ENCODE measurements around the gene PTCD1.

PTCD1 gene

DNA sequence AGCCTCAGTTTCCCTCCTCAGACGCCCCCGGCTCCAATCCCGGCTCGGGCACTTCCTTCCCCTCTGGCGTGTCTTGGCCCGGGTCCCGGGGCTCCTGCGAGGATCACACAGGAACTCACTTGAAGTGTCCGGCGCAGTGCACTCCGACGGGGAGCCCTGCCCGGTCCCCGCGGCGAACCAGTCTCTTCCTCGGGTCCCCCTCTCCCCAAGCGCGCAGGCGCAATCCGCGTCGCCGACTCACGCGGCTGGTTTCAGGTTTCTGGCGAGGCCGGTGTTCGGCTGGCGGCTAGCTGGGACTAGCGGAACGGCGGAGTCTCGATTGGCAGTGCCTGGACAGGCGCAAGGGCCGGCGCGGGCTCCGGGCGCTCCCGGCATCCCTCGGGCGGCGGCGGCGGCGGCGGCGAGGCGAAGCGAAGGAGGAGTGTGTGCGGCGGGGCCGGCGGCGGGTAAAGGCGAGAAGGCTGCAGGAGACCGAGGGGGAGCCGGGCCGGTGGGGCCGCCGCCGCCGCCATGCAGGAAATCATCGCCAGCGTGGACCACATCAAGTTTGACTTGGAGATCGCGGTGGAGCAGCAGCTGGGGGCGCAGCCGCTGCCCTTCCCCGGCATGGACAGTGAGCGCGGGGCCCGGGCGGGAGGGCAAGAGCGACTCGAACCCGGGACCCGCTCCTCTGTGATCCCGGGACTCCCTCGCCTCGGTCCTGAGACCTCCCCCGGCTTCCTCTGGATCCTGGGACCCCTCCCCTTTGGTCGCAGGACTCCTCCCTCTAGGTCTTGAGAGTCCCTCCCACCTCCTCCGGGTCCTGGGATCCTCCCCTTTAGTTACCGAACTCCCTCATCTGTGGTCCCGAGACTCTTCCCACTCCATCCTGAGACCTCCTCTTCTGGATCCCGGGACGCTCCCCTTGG, at the start of gene PTCD1, which contains the start of gene CPSF4:
Gene PTCD1, minus strand, starts transcription at position 226 of the 908 bp plus-strand sequence. CDS start 3,556 bp downstream, outside the sequence.
Gene CPSF4, plus strand, starts transcription at position 371 of the 908 bp plus-strand sequence. Its CDS starts 140 bp downstream, at position 511.
- ChIA-PET POLR2A (interaction anchor here (0.6 to 3.2 kb wide), 13 partner anchors 9 to 687 kb away, joined by 3 to 20 read pairs (median 4); partner anchors contain the start of genes ATP5MF, BUD31, PDAP1 and ZKSCAN5), CTCF (no interaction called here)
- TF ChIP-seq FOXK2 (IDR thresholded peaks at IDR 0.05): no peak
- no peak for TF ChIP-seq LEF1 (IDR thresholded peaks at IDR 0.05; ENCODE audit: borderline replicate concordance)
- TF ChIP-seq NFRKB (IDR thresholded peaks at IDR 0.05): no peak
- TF ChIP-seq TARDBP (IDR thresholded peaks at IDR 0.05): no peak
- TF ChIP-seq CTBP1 (IDR thresholded peaks at IDR 0.05; ENCODE audit: borderline replicate concordance): no peak
- no peak for TF ChIP-seq SP1 (IDR thresholded peaks at IDR 0.05)
- TF ChIP-seq L3MBTL2 (conservative IDR thresholded peaks at IDR 0.05): peak; percentile 28; the same call in 1 of the 2 replicates
- TF ChIP-seq FOXM1 (IDR thresholded peaks at IDR 0.05; ENCODE audit: borderline replicate concordance): peak; percentile 24; the same call in 1 of the 2 replicates
- TF ChIP-seq HDGF (IDR thresholded peaks at IDR 0.05; ENCODE audit: borderline replicate concordance): no peak
- peak; percentile 97 for DNase-seq (ENCODE audit: extremely low spot score)

DNA sequence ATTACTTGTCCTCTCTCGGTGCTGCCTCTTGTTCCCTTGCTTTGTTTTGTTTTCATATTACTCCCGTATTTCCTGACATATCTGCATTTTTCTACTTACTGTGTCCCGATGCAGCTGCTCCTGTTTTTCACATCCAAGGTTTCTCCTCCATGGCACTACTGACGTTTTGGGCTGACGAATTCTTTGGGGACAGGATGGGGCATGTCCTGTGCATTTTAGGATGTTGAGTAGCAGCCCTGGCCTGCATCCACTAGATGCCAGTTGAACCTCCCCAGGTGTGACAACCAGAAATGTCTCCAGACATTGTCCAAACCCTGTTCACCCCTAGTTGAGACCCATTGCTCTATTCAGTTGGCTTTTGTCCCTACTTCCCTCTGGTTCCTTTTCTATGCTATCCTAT, 46.5 kb upstream of the PTCD1 start:
- ChIA-PET CTCF (interaction anchor here (0.6 kb wide), 1 partner anchor 26 kb away, joined by 4 read pairs; no protein-coding TSS in a partner anchor), POLR2A (interaction anchor here (2.0 kb wide), 1 partner anchor 15 kb away, joined by 6 read pairs; the partner anchor contains the start of gene ZNF394)
- no peak for TF ChIP-seq HDGF (IDR thresholded peaks at IDR 0.05; ENCODE audit: borderline replicate concordance)
- TF ChIP-seq LEF1 (IDR thresholded peaks at IDR 0.05; ENCODE audit: borderline replicate concordance): no peak
- no peak for TF ChIP-seq FOXA1 (IDR thresholded peaks at IDR 0.05)
- TF ChIP-seq NFRKB (IDR thresholded peaks at IDR 0.05): no peak
- TF ChIP-seq FOXK2 (IDR thresholded peaks at IDR 0.05): no peak
- no peak for TF ChIP-seq SP1 (IDR thresholded peaks at IDR 0.05)
- no peak for TF ChIP-seq TARDBP (IDR thresholded peaks at IDR 0.05)
- TF ChIP-seq, protein P1, sequence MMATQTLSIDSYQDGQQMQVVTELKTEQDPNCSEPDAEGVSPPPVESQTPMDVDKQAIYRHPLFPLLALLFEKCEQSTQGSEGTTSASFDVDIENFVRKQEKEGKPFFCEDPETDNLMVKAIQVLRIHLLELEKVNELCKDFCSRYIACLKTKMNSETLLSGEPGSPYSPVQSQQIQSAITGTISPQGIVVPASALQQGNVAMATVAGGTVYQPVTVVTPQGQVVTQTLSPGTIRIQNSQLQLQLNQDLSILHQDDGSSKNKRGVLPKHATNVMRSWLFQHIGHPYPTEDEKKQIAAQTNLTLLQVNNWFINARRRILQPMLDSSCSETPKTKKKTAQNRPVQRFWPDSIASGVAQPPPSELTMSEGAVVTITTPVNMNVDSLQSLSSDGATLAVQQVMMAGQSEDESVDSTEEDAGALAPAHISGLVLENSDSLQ (IDR thresholded peaks at IDR 0.05): no peak
- no peak for TF ChIP-seq ARNT (IDR thresholded peaks at IDR 0.05)
- TF ChIP-seq FOXM1 (IDR thresholded peaks at IDR 0.05; ENCODE audit: borderline replicate concordance): no peak
- no peak for TF ChIP-seq L3MBTL2 (conservative IDR thresholded peaks at IDR 0.05)
- TF ChIP-seq CTBP1 (IDR thresholded peaks at IDR 0.05; ENCODE audit: borderline replicate concordance): no peak
- TF ChIP-seq BHLHE40 (IDR thresholded peaks at IDR 0.05; ENCODE audit: borderline replicate concordance): no peak
- TF ChIP-seq ELF4 (IDR thresholded peaks at IDR 0.05): no peak
- TF ChIP-seq ZNF384 (IDR thresholded peaks at IDR 0.05): no peak
- no peak for TF ChIP-seq SUZ12 (IDR thresholded peaks at IDR 0.05)

GRCh38 chr7:99478464-99479440, 40.2 kb upstream of the PTCD1 start:
- POLR2A ChIA-PET: interaction anchor here (1.1 kb wide), 1 partner anchor 21 kb away, joined by 3 read pairs; the partner anchor contains the start of gene ZNF394
- TF ChIP-seq ELF4 (IDR thresholded peaks at IDR 0.05): no peak
- TF ChIP-seq, protein P1 (IDR thresholded peaks at IDR 0.05): no peak
- TF ChIP-seq BHLHE40 (IDR thresholded peaks at IDR 0.05; ENCODE audit: borderline replicate concordance): no peak
- no peak for TF ChIP-seq FOXK2 (IDR thresholded peaks at IDR 0.05)
- TF ChIP-seq SP1 (IDR thresholded peaks at IDR 0.05): no peak
- TF ChIP-seq ZNF384 (IDR thresholded peaks at IDR 0.05): no peak
- TF ChIP-seq LEF1 (IDR thresholded peaks at IDR 0.05; ENCODE audit: borderline replicate concordance): no peak
- TF ChIP-seq ARNT (IDR thresholded peaks at IDR 0.05): no peak
- TF ChIP-seq NFRKB (IDR thresholded peaks at IDR 0.05): no peak
- no peak for TF ChIP-seq HDGF (IDR thresholded peaks at IDR 0.05; ENCODE audit: borderline replicate concordance)
- TF ChIP-seq FOXA1 (IDR thresholded peaks at IDR 0.05): no peak
- no peak for TF ChIP-seq L3MBTL2 (conservative IDR thresholded peaks at IDR 0.05)
- TF ChIP-seq TARDBP (IDR thresholded peaks at IDR 0.05): no peak
- TF ChIP-seq FOXM1 (IDR thresholded peaks at IDR 0.05; ENCODE audit: borderline replicate concordance): no peak
- no peak for TF ChIP-seq SUZ12 (IDR thresholded peaks at IDR 0.05)
- TF ChIP-seq CTBP1 (IDR thresholded peaks at IDR 0.05; ENCODE audit: borderline replicate concordance): no peak
- CTCF ChIA-PET: no interaction called here
- DNase-seq (ENCODE audit: extremely low spot score): no peak

More for the DNA sequence above, 46.5 kb upstream of the PTCD1 start:
- no peak for DNase-seq (ENCODE audit: extremely low spot score)

DNA sequence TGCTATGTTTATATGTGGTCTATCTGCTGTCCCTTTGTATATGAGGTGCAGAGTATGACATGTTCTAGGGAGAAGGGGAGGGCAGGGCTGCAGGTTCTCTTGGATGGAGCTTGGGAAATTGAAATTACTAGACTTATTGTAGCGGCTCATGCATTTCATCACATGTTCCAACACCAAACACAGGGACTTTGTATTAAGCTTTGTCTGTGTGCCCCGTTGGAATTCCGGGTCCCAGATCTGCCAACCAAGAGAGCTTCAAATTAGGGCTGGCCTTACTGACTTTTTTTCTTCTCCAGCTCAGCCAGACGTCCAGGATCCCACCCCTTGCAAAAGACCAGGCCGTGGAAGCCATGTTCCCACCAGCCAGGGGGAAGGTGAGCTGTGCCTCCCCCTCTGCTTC, 37.5 kb upstream of the PTCD1 start:
- ChIA-PET POLR2A (interaction anchor here (1.0 to 1.2 kb wide), 2 partner anchors 24 to 37 kb away, joined by 3 to 5 read pairs; partner anchors contain the start of genes CPSF4, PTCD1 and ZNF394), CTCF (no interaction called here)
- DNase-seq (ENCODE audit: extremely low spot score): no peak
- TF ChIP-seq, protein P1 (IDR thresholded peaks at IDR 0.05): no peak
- TF ChIP-seq NFRKB (IDR thresholded peaks at IDR 0.05) (no peak), ARNT (IDR thresholded peaks at IDR 0.05) (no peak), SP1 (IDR thresholded peaks at IDR 0.05) (no peak), HDGF (IDR thresholded peaks at IDR 0.05; ENCODE audit: borderline replicate concordance) (no peak), LEF1 (IDR thresholded peaks at IDR 0.05; ENCODE audit: borderline replicate concordance) (no peak), CTBP1 (IDR thresholded peaks at IDR 0.05; ENCODE audit: borderline replicate concordance) (no peak), TARDBP (IDR thresholded peaks at IDR 0.05) (no peak), ELF4 (IDR thresholded peaks at IDR 0.05) (no peak), FOXK2 (IDR thresholded peaks at IDR 0.05) (no peak), FOXA1 (IDR thresholded peaks at IDR 0.05) (no peak)
